ENCODE results near the gene OTOP3.
"Not testable (repeated sequence)": the region's sequence is repeated elsewhere in the genome, so short reads cannot be mapped to it uniquely, and the experiment has no call there.

The OTOP3 gene

DNA sequence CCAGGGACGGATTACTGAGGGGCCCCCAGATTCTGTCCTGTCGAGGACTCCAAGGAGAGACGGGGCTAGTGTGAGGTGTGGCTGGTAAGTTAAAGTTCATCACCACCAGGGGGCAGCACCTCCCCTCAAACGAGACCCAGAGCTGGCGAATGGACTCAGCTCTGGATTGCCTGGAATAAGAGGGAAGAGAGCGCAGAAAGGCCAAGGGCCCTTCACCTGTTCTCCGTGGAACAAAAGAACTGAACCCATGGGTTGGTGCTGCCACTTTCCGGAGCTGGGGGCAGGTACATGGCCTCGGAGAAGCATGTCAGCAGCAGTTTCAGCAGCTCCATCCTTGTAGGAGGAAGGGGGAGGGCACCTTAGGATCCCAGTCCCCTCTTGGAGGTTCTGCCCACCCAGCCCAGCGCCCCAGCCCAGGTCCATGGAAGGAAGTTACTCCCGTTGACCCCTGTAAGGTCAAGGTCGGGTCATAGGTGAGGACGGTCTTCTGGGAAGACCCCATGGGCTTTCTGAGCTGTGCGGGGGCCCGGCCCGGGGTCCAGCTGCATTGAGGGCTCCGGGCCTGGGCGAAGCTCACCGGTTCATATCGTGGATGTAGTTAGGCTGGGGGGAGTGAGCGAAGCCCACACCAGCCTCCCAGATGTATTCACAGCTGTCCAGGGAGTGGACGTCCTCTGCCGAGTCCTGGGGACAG, 26.1 kb downstream of the OTOP3 start:
- TF ChIP-seq, protein P1, sequence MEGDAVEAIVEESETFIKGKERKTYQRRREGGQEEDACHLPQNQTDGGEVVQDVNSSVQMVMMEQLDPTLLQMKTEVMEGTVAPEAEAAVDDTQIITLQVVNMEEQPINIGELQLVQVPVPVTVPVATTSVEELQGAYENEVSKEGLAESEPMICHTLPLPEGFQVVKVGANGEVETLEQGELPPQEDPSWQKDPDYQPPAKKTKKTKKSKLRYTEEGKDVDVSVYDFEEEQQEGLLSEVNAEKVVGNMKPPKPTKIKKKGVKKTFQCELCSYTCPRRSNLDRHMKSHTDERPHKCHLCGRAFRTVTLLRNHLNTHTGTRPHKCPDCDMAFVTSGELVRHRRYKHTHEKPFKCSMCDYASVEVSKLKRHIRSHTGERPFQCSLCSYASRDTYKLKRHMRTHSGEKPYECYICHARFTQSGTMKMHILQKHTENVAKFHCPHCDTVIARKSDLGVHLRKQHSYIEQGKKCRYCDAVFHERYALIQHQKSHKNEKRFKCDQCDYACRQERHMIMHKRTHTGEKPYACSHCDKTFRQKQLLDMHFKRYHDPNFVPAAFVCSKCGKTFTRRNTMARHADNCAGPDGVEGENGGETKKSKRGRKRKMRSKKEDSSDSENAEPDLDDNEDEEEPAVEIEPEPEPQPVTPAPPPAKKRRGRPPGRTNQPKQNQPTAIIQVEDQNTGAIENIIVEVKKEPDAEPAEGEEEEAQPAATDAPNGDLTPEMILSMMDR (IDR thresholded peaks at IDR 0.05; ENCODE audit: low read depth, low read length): peak; percentile 62
- H3K4me3 ChIP-seq (replicated peaks in 1 of 2; ENCODE audit: low read depth in 2 of 2, low read length in 2 of 2): no peak overlapping the region
- DNase-seq (ENCODE audit: low read depth in 2 of 2): peak; percentile 91

DNA sequence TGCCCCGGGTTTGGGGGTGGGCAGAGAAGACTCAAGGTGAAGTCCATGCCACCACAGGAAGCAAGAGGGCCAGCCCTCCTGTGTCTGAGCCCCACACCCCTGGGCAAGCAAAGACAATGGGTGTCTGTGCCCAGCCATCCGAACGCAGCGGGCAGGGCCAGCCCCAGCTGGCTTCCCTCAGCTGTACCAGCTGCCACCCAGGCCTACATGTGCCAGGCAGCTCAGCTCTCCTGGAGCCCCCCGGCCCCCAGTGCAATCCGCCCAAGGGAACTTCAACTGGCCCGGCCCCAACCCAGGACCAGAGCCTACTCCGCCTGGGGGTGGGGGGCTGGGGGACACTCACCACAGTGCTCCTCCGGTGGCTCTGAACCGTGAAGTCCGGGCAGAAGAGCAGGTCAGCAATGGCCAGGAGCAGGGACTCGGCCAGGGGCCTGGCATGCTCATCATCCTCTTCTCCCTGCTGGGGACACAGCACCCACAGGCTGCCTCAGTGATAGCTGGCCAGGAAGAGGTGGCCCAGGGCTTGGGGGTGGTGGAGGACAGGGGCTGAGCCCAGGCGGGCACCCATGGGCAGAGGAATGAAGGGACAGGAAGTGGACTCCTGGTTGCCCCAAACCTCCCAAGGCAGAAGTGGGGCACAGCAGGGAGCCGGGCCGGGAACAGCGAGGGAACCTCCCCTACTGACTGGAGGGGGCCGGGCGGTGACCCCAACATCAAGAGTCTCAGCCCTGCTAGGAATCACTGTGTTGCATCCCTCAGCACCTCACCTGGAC, 27.1 kb downstream of the OTOP3 start:
- no peak for DNase-seq (ENCODE audit: low read depth in 2 of 2)
- TF ChIP-seq, protein P1 (IDR thresholded peaks at IDR 0.05; ENCODE audit: low read depth, low read length): no peak
- no peak overlapping the region for H3K4me3 ChIP-seq (replicated peaks in 1 of 2; ENCODE audit: low read depth in 2 of 2, low read length in 2 of 2)

DNA sequence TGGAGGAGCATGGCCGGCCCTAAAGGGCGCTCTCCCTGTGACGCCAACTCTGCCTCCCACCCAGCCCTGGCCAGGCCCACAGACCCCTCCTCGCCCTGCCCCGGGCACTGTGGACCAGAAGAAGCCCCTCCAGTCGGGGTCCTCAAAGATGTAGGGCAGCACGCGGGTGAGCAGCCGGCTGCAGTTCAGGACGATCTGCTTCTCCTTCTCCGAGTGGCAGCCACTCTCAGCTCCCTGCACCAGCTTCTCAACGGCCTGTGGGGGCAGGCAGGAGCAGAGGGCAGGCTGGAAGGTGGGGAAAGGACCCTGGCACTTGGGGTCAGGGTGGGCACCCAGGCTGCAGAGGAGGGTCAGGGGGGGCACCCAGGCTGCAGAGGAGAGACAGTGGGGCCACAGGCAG, 28.0 kb downstream of the OTOP3 start:
- no peak for DNase-seq (ENCODE audit: low read depth in 2 of 2)
- no peak overlapping the region for H3K4me3 ChIP-seq (replicated peaks in 1 of 2; ENCODE audit: low read depth in 2 of 2, low read length in 2 of 2)
- TF ChIP-seq, protein P1 (IDR thresholded peaks at IDR 0.05; ENCODE audit: low read depth, low read length): no peak

DNA sequence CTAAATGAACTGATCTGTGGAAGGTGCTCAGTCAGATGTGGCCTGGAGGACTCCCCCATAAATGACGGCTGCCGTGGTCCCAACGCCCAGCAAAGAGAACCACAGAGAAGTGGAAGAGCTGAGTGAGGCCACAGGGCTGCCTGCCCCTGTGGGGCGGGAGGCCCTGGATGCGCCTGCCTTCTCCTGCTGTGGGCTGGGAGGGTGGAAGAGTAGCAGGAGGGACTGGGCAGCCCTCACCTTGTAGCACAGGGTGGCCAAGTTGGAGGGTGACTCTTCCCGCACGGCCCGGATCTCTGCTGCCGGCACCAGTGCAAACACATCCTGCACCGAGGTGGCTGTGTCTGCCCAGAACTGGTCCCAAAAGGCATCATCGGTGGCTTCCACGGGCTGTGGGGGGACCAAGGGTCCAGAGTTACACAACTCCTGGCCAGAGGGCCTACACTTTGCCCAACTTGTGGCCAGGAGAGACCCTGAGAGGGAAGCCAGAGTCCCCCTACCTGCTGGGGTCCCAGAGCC, 28.6 kb downstream of the OTOP3 start:
- TF ChIP-seq, protein P1 (IDR thresholded peaks at IDR 0.05; ENCODE audit: low read depth, low read length): no peak
- no peak overlapping the region for H3K4me3 ChIP-seq (replicated peaks in 1 of 2; ENCODE audit: low read depth in 2 of 2, low read length in 2 of 2)
- DNase-seq (ENCODE audit: low read depth in 2 of 2): no peak

DNA sequence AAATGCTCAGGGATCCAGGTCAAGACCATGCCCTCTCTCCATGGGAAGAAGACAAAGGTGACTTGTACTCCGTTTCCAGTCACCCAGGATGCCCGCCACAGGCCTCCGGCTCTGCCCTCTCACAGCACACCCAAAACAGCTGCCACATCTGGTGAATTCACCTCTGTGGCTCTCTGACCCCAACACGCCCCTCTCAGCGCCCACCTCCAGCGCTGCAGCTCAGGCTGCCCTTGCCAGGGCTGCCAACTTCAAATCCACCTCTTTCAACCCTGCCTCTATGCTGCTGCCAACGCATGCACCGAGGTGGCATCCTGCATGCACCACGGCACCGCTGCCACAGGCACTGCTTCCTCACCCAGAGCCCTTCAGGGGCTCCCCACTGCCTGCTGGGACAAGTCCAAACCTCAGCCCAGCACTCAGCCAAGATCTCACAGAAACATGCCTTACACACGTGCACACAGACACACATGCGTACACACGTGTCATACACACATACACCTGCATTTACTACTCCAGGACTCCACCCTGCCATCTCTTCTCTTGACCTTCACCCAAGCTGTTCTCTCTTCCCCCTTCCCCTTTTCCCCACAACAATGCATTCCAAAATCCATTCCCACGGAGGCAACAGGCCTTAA, 29.4 kb downstream of the OTOP3 start:
- DNase-seq (ENCODE audit: low read depth in 2 of 2): no peak
- no peak overlapping the region for H3K4me3 ChIP-seq (replicated peaks in 1 of 2; ENCODE audit: low read depth in 2 of 2, low read length in 2 of 2)
- TF ChIP-seq, protein P1 (IDR thresholded peaks at IDR 0.05; ENCODE audit: low read depth, low read length): no peak

DNA sequence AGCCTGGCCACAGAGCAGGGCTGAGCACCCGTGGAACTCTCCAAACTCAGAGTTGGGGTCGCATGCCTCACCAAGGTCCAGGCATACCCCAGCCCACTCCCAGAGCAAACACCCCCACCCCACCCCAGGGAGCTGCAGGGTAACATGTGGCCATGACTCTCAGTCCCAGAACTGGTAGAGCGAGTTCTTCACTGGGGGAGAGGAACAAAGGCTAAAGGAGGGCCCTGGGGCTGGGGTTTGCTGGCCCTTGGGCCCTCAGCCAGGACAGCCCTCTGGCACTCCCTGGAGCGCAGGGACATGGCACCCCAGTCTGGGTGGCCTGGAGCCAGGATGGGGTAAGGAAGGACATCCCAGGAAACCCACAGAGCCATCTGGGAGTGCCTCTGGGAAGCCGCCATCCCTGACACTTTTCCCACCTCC, 32.7 kb downstream of the OTOP3 start:
- no peak for DNase-seq (ENCODE audit: low read depth in 2 of 2)
- TF ChIP-seq, protein P1 (IDR thresholded peaks at IDR 0.05; ENCODE audit: low read depth, low read length): no peak
- no peak overlapping the region for H3K4me3 ChIP-seq (replicated peaks in 1 of 2; ENCODE audit: low read depth in 2 of 2, low read length in 2 of 2)

DNA sequence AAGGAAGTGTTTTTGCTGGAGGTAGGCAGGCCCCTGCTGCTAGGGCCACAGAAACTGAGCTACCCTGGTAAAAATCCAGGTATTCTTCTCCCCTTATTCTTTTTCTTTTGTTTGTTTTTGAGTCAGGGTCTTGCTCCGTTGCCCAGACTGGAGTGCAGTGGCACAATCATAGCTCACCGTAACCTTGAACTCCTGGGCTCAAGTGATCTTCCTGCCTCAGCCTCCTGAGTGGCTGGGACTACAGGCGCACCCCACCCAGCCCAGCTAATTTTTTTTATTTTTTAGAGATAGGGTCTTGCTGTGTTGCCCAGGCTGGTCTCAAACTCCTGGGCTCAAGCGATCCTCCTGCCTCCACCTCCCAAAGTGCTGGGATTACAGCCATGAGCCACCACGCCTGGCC, 33.8 kb downstream of the OTOP3 start:
- DNase-seq (ENCODE audit: low read depth in 2 of 2); H3K4me3 ChIP-seq (replicated peaks in 1 of 2; ENCODE audit: low read depth in 2 of 2, low read length in 2 of 2): not testable (repeated sequence)

Measured in cardiac fibroblast (primary cell).